GM23248 (cell line): Measurements from ENCODE around the gene CBX8. TPM values are rescaled to one million over a fixed set of nuclear protein-coding genes. Genes with fewer than 3 reads are reported as not detected.

ENCODE experiments used
- DNase-seq: peaks from one replicate; pipeline ENCODE4 v3.0.0-alpha.2; 2015
- H2AFZ ChIP-seq: fragments of 200-600 bp; sonication (generic); 2 replicates; pipeline ENCODE4 v1.6.1; 2016; ENCODE audit warnings: antibody characterized with exemption
- H3F3A ChIP-seq: fragments of 200-600 bp; sonication (generic); 2 replicates; pipeline ENCODE4 v1.6.1; 2016; ENCODE audit warnings: mild to moderate bottlenecking, antibody characterized with exemption, mixed run types; ENCODE audit not compliant: insufficient read depth
- H3K27ac ChIP-seq: fragments of 200-600 bp; sonication (generic); 2 replicates; pipeline ENCODE4 v1.5.1; 2016; ENCODE audit warnings: mild to moderate bottlenecking
- H3K27me3 ChIP-seq: fragments of 200-600 bp; sonication (generic); replicated peaks from 2 replicates; pipeline ENCODE4 v1.6.1; 2016; ENCODE audit warnings: mild to moderate bottlenecking; ENCODE audit not compliant: insufficient read depth
- H3K36me3 ChIP-seq: fragments of 200-600 bp; sonication (generic); 2 replicates; pipeline ENCODE4 v1.6.1; 2016; ENCODE audit warnings: low read depth, mild to moderate bottlenecking
- H3K4me1 ChIP-seq: fragments of 200-600 bp; sonication (generic); 2 replicates; pipeline ENCODE4 v1.6.1; 2016; ENCODE audit warnings: mild to moderate bottlenecking; ENCODE audit not compliant: insufficient read depth
- H3K4me2 ChIP-seq: fragments of 200-600 bp; sonication (generic); one replicate; pipeline ENCODE4 v1.6.1; 2016; ENCODE audit warnings: mild to moderate bottlenecking; ENCODE audit not compliant: unreplicated experiment
- H3K4me3 ChIP-seq: fragments of 200-600 bp; sonication (generic); 2 replicates; pipeline ENCODE4 v1.5.1; 2016; ENCODE audit warnings: mild to moderate bottlenecking
- H3K79me2 ChIP-seq: fragments of 200-600 bp; sonication (generic); 2 replicates; pipeline ENCODE4 v1.6.1; 2016; ENCODE audit warnings: mild to moderate bottlenecking; ENCODE audit not compliant: insufficient read depth
- H3K9ac ChIP-seq: fragments of 200-600 bp; sonication (generic); 2 replicates; pipeline ENCODE4 v1.6.1; 2016; ENCODE audit warnings: mild to moderate bottlenecking
- H3K9me2 ChIP-seq: fragments of 200-600 bp; sonication (generic); 2 replicates; pipeline ENCODE4 v1.6.1; 2016; ENCODE audit warnings: mixed run types, mild to moderate bottlenecking, moderate library complexity; ENCODE audit not compliant: insufficient read depth
- H3K9me3 ChIP-seq: fragments of 200-600 bp; sonication (generic); one replicate; pipeline ENCODE4 v1.6.1; 2017; ENCODE audit warnings: low read depth
- H4K20me1 ChIP-seq: fragments of 200-600 bp; sonication (generic); 2 replicates; pipeline ENCODE4 v1.6.0; 2016; ENCODE audit not compliant: insufficient read depth
- EZH2 ChIP-seq: fragments of 200-600 bp; sonication (generic); IDR thresholded peaks from 2 replicates; pipeline ENCODE4 v1.6.1; 2018; ENCODE audit warnings: antibody characterized with exemption, mild to moderate bottlenecking; ENCODE audit not compliant: insufficient read depth, poor library complexity, severe bottlenecking
- EZH2phosphoT487 ChIP-seq: fragments of 200-600 bp; sonication (generic); IDR thresholded peaks from 2 replicates; pipeline ENCODE4 v1.6.1; 2018; ENCODE audit warnings: antibody characterized with exemption, moderate library complexity, mild to moderate bottlenecking, low read depth; ENCODE audit not compliant: insufficient read depth
- WGBS, 2 experiments: methylation state at CpG; one replicate each; pipeline ENCODE4 v1.1.6; 2015 to 2017; ENCODE audit warnings: low lambda C conversion rate in 2 of 2, low coverage in 1 of 2; ENCODE audit errors: missing lambda C conversion rate in 2 of 2; 5-methylcytosine and 5-hydroxymethylcytosine counted together
- in situ Hi-C: fragments of 300-500 bp; cut with MboI; formaldehyde crosslinking; loops from 2 replicates; pipeline ENCODE4 v1.15.0; 2020
- polyA plus RNA-seq: library from polyadenylated mRNA; unstranded; fragments of >200 nt; fragmentation: Nextera tagmentation; extraction: Ambion mirVana; gene quantifications from 2 replicates; pipeline ENCODE4 v1.2.1, GENCODE V29; 2016
- total RNA-seq: library from RNA; depleted of rRNA; stranded (reverse); fragments of >200 nt; shearing (Covaris generic); gene quantifications from 2 replicates; pipeline ENCODE4 v1.2.3, GENCODE V29; 2014

Gene CBX8
- total and polyA plus RNA-seq, 2 experiments from 2014 or later: 3.9 to 5.9 TPM

DNA sequence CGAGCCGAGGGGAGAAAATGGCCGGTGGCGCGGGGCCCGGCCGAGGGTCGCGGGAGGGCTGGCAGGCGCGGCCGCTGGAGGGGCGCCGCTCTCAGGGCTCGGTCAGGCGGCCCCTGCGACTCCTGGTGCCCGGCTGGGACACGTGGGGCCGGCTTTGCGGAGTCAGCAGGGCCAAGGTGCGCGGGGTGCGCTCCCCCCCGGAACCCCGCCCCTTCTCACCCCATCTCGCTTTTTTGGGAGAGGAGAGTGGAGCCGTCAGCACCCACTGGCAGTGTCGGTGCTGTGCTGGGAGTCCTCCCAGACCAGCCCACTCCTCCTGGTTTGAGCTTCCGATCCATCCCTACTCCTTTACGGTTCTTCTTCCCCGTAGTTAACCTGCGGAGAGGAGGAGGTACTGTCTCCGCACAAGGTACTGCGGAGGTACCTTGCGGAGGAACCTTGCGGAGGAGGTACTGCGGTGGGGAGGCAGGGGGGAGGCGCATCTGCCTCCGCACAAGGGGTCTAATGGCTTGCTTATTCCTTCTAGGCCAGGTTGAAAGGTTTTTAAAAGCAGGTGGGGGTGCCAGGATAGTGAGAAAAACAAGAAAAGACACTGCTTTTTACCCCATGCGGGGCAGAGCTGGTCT lies 19.1 kb upstream of the CBX8 start:
- Histone ChIP-seq H3K27ac (no peak overlapping the region), H3K9me2 (no peaks in the 10 kb centered on the region), H3K4me2 (no peak overlapping the region), H3K4me3 (no peak overlapping the region), H3K4me1 (no peaks in the 10 kb centered on the region), H3K9ac (no peak overlapping the region), H3K36me3 (no peaks in the 10 kb centered on the region), H3F3A (no peaks in the 10 kb centered on the region), H3K27me3 (peaks cover 65% of the 10 kb centered on the region), H3K9me3 (no peaks in the 10 kb centered on the region), H3K79me2 (no peaks in the 10 kb centered on the region), H2AFZ (no peak overlapping the region), H4K20me1 (no peaks in the 10 kb centered on the region)
- TF ChIP-seq EZH2phosphoT487: no peak
- no peak for TF ChIP-seq EZH2
- in situ Hi-C loops: no loop called here
- 68 to 80% methylated on average over 22 to 31 of the region's 41 CpGs for WGBS, 2 experiments
- DNase-seq: no peak

DNA sequence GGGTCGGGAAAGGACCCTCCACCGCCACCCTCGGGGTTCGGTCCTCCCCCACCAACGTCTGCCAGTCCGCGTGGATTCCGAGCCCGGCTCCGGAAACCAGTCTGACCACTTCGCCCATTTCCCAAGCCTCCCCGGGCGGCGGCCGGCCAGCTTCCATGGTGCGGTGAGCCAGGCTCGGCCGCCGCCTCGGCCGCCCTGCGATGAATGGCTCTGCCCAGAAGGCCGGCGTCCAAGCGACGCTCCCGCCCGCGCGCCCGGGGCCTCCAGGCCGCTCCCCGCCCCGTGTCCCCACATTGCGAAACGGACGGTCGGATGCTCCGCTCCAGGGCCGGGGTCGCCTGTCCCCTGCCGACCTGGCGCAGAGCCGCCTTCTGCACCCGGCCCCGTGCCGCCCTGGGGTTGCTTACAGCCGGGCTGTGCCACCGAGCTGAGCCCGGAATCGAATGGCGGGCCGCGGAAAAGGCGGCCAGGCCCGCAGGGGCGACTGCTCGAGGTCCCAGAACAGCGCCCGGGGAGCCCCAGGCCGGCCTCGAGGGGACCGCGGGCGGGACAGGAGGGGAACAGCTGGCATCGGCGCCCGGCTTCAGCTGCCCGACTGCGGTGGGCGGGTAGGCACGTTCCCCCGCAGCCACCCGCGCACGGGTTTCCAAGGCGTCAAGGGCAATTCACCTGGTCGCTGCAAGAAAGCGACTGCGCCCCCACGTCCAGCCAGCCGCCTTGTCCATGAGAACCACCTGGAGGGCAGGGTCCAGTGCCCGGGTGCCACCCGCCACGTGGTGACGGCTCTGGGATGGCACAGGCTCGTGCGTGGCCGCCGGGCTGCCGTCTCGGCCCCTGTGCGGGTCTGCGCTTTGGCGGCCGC lies 18.3 kb upstream of the CBX8 start:
- Histone ChIP-seq H3K27me3 (peaks cover 71% of the 10 kb centered on the region), H3K9me2 (no peaks in the 10 kb centered on the region), H3K27ac (no peak overlapping the region), H4K20me1 (no peaks in the 10 kb centered on the region), H3K79me2 (no peaks in the 10 kb centered on the region), H2AFZ (no peak overlapping the region), H3K4me1 (no peaks in the 10 kb centered on the region), H3K36me3 (no peaks in the 10 kb centered on the region), H3K9ac (no peak overlapping the region), H3F3A (no peaks in the 10 kb centered on the region), H3K4me2 (peak overlapping the region; percentile 15), H3K4me3 (peak overlapping the region; percentile 50), H3K9me3 (no peaks in the 10 kb centered on the region)
- peak; percentile 79 for DNase-seq
- in situ Hi-C loops: no loop called here
- 10 to 11% methylated on average over 55 to 87 of the region's 96 CpGs for WGBS, 2 experiments
- TF ChIP-seq EZH2 (no peak), EZH2phosphoT487 (no peak)

DNA sequence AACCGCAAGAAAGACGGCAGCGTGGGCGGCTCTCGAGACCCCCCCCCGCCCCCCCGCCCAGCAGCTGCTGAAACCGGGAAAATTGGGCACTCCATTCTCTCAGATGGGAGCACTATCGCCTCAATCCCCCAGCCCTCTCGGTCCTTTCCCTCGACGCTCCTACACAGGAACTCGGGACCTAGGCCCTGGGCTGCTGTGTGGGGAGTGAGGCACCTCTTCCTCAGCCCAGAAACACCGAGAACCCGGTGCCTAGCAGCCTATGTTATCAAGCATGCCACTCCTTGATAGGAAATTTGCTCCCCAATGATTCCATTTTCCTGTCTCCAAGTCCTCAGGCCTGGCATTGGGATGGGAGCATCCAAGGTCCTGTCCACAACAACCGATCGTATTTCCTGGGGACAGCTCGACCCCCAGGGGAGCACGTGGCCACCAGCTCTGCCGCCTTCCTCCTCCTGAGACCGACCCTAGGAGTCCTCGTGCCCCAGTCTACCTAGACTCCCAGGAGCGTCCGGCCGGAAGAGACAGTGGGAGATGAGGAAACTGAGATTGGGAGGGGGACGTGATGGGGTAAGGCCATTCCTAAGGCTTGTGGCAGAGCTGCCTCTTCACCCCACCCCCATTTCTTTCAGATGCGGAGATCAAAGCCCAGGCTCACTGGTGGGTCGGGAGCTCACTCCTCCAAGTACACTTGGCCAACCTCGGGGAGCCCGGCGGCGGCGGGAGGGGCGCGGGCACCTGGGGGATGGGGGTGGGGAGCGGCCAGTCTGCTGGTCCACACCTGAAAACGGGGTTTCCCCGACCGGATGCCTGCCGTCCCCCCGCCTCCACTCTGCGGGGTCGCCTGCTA lies 17.5 kb upstream of the CBX8 start:
- in situ Hi-C loops: no loop called here
- Histone ChIP-seq H2AFZ (no peak overlapping the region), H3K36me3 (no peaks in the 10 kb centered on the region), H3K79me2 (no peaks in the 10 kb centered on the region), H3K9ac (no peak overlapping the region), H4K20me1 (no peaks in the 10 kb centered on the region), H3K4me1 (no peaks in the 10 kb centered on the region), H3K27ac (no peak overlapping the region), H3K9me2 (no peaks in the 10 kb centered on the region), H3K27me3 (peaks cover 73% of the 10 kb centered on the region), H3K4me3 (no peak overlapping the region), H3F3A (no peaks in the 10 kb centered on the region), H3K4me2 (peak overlapping the region; percentile 15), H3K9me3 (no peaks in the 10 kb centered on the region)
- TF ChIP-seq EZH2 (peak; percentile 73), EZH2phosphoT487 (peak; percentile 47; the same call in 1 of the 2 replicates)
- WGBS, 2 experiments: 15 to 17% methylated on average over 36 to 41 of the region's 43 CpGs
- no peak for DNase-seq
